ENCODE results near the gene FAM193A. TPM values are rescaled to one million over a fixed set of nuclear protein-coding genes. Genes with fewer than 3 reads are reported as not detected.

The FAM193A gene
- polyA plus RNA-seq, 1 of the 3 experiments (the other 2 are of a cell fraction): 9.2 TPM

- peaks cover 5 to 54% of the 10 kb centered on the region in 2 experiments for H3K36me3 ChIP-seq (replicated peaks in 1 of 2; ENCODE audit: control insufficient read depth in 1 of 2, insufficient read depth in 2 of 2, low read length in 1 of 2)
- ChIA-PET POLR2A (no interaction called here), CTCF (interaction anchor here (3.1 kb wide), 1 partner anchor 12 kb away, joined by 7 read pairs; no protein-coding TSS in a partner anchor)
- peaks cover 49% of the 10 kb centered on the region for H3K79me2 ChIP-seq (ENCODE audit: insufficient read depth)
- 0 out of 2 replicates have a peak, but pooled peaks cover 8% of the 10 kb centered on the region for H4K20me1 ChIP-seq (ENCODE audit: insufficient read depth)
- DNase-seq: no peak
- WGBS (ENCODE audit: low lambda C conversion rate): 97% methylated on average over 5 of the region's 5 CpGs
- H3K4me3 ChIP-seq (ENCODE audit: low read depth in 2 of 2, low read length in 1 of 2): no peak overlapping the region
- no peaks in the 10 kb centered on the region for H3F3A ChIP-seq (replicated peaks; ENCODE audit: insufficient read depth)
- peaks cover 6% of the 10 kb centered on the region for H3K9me3 ChIP-seq
- H3K4me1 ChIP-seq (ENCODE audit: control insufficient read depth in 1 of 2, insufficient read depth in 2 of 2, low read depth in 1 of 2, low read length in 1 of 2): peaks cover 0 to 12% of the 10 kb centered on the region in 2 experiments; a peak in 1 of 4 replicates
- H3K27me3 ChIP-seq (ENCODE audit: insufficient read depth): no peaks in the 10 kb centered on the region
- no peak overlapping the region for H2AFZ ChIP-seq (ENCODE audit: low read depth)
- peak overlapping the region in 1 of 2 experiments; percentile 29; a peak in 2 of 4 replicates for H3K27ac ChIP-seq (ENCODE audit: low read depth in 2 of 2, low read length in 1 of 2)
- H3K4me2 ChIP-seq: no peak overlapping the region
- H3K9me2 ChIP-seq: no peaks in the 10 kb centered on the region
- no peak for TF ChIP-seq FOXM1 (IDR thresholded peaks at IDR 0.05; ENCODE audit: low read depth)
- no peak for TF ChIP-seq YY1 (IDR thresholded peaks at IDR 0.05; ENCODE audit: low read depth)
- TF ChIP-seq TEAD4 (IDR thresholded peaks at IDR 0.05; ENCODE audit: borderline replicate concordance, insufficient read depth): no peak
- no peak for TF ChIP-seq NFIC (IDR thresholded peaks at IDR 0.05; ENCODE audit: borderline replicate concordance)
- TF ChIP-seq MXI1 (IDR thresholded peaks at IDR 0.05; ENCODE audit: low read depth, low read length): no peak
- no peak for TF ChIP-seq CHD2 (IDR thresholded peaks at IDR 0.05; ENCODE audit: low read length, partially characterized antibody)
- no peak for TF ChIP-seq REST (IDR thresholded peaks at IDR 0.05; ENCODE audit: low read depth, low read length)
- TF ChIP-seq NRF1 (IDR thresholded peaks at IDR 0.05; ENCODE audit: low read depth, low read length): no peak
- TF ChIP-seq FOSL2 (IDR thresholded peaks at IDR 0.05; ENCODE audit: borderline replicate concordance, low read depth): no peak
- TF ChIP-seq GATA2 (CRISPR knock-in tag; IDR thresholded peaks at IDR 0.05): no peak
- no peak for TF ChIP-seq SMC3 (IDR thresholded peaks at IDR 0.05; ENCODE audit: low read depth, low read length)
- no peak overlapping the region for H3K9ac ChIP-seq
Observed at GRCh38 chr4:2713337-2713736, 176.9 kb downstream of the FAM193A start.

GRCh38 chr4:2714061-2714770 lies 177.8 kb downstream of the FAM193A start:
- H3K9me3 ChIP-seq: peaks cover 6% of the 10 kb centered on the region
- H3K27me3 ChIP-seq (ENCODE audit: insufficient read depth): no peaks in the 10 kb centered on the region
- peaks cover 11 to 55% of the 10 kb centered on the region in 2 experiments for H3K36me3 ChIP-seq (replicated peaks in 1 of 2; ENCODE audit: control insufficient read depth in 1 of 2, insufficient read depth in 2 of 2, low read length in 1 of 2)
- TF ChIP-seq POLR2AphosphoS5 (IDR thresholded peaks at IDR 0.05; ENCODE audit: low read depth, low read length) (no peak), MXI1 (IDR thresholded peaks at IDR 0.05; ENCODE audit: low read depth, low read length) (peak; percentile 56; the same call in 1 of the 2 replicates)
- H3K9ac ChIP-seq: no peak overlapping the region
- no peaks in the 10 kb centered on the region for H3F3A ChIP-seq (replicated peaks; ENCODE audit: insufficient read depth)
- ChIA-PET POLR2A (no interaction called here), CTCF (interaction anchor here (0.7 to 3.1 kb wide), 2 partner anchors 11 to 494 kb away, joined by 3 to 7 read pairs; no protein-coding TSS in a partner anchor)
- no peak overlapping the region for H3K4me2 ChIP-seq
- H3K4me3 ChIP-seq (ENCODE audit: low read depth in 2 of 2, low read length in 1 of 2): no peak overlapping the region
- H3K4me1 ChIP-seq (ENCODE audit: control insufficient read depth in 1 of 2, insufficient read depth in 2 of 2, low read depth in 1 of 2, low read length in 1 of 2): peaks cover 0 to 12% of the 10 kb centered on the region in 2 experiments; a peak in 1 of 4 replicates
- peak overlapping the region in 1 of 2 experiments; percentile 29; a peak in 2 of 4 replicates for H3K27ac ChIP-seq (ENCODE audit: low read depth in 2 of 2, low read length in 1 of 2)
- H2AFZ ChIP-seq (ENCODE audit: low read depth): no peak overlapping the region
- peak; percentile 62 for DNase-seq
- H3K79me2 ChIP-seq (ENCODE audit: insufficient read depth): peaks cover 49% of the 10 kb centered on the region
- WGBS (ENCODE audit: low lambda C conversion rate): 90% methylated on average over 10 of the region's 10 CpGs
- 0 out of 2 replicates have a peak, but pooled peaks cover 8% of the 10 kb centered on the region for H4K20me1 ChIP-seq (ENCODE audit: insufficient read depth)
- H3K9me2 ChIP-seq: no peaks in the 10 kb centered on the region

Measured in SK-N-SH (cell line).